WI38 (cell line): ENCODE results near the gene LYPD4.

Experiments
- H3K4me3 ChIP-seq: 2 replicates; pipeline ENCODE4 v1.5.1; 2011; ENCODE audit warnings: low read depth, mild to moderate bottlenecking, control low read depth, low read length
- CTCF ChIP-seq: IDR thresholded peaks from 2 replicates; pipeline ENCODE4 v1.5.1; 2012; ENCODE audit warnings: low read depth, mild to moderate bottlenecking, control low read depth, low read length

Gene LYPD4

GRCh38 chr19:41848666-41849065 is 4.2 kb upstream of the LYPD4 start:
- H3K4me3 ChIP-seq, result no peak overlapping the region
- no peak for TF ChIP-seq CTCF

- H3K4me3 ChIP-seq, result no peak overlapping the region
- TF ChIP-seq CTCF, result no peak
Observed at GRCh38 chr19:41847351-41848105, 3.0 kb upstream of the LYPD4 start.

- H3K4me3 ChIP-seq, result no peak overlapping the region
- no peak for TF ChIP-seq CTCF
Observed at GRCh38 chr19:41845051-41845590, 638 bp upstream of the LYPD4 start.

GRCh38 chr19:41845001-41845050 is 343 bp upstream of the LYPD4 start, which contains the start of gene DMRTC2:
TSS of gene DMRTC2 (plus strand) at chr19:41845042. CDS start at chr19:41847429, 2,387 bp downstream.
- no peak within 1 kb of the TSS for H3K4me3 ChIP-seq
- no peak for TF ChIP-seq CTCF

GRCh38 chr19:41843371-41843770 is 1.1 kb downstream of the LYPD4 start:
- TF ChIP-seq CTCF, result no peak
- H3K4me3 ChIP-seq, result no peak overlapping the region

GRCh38 chr19:41839211-41839610 is 5.3 kb downstream of the LYPD4 start:
- TF ChIP-seq CTCF, result no peak
- no peak overlapping the region for H3K4me3 ChIP-seq

- TF ChIP-seq CTCF, result no peak
- H3K4me3 ChIP-seq, result no peak overlapping the region
Observed at GRCh38 chr19:41837981-41838708, 6.3 kb downstream of the LYPD4 start.
